Activated naive CD8-positive, alpha-beta T cell treated with anti-CD3 and anti-CD28 coated beads, Interleukin-2, amount 50 U/mL, for 16 hours (primary cell): ENCODE results near the gene GPR4.

Experiments
- DNase-seq: peaks from one replicate; pipeline ENCODE4 v3.0.0-alpha.2; 2020; ENCODE audit warnings: low read depth, low spot score

The GPR4 gene

DNA sequence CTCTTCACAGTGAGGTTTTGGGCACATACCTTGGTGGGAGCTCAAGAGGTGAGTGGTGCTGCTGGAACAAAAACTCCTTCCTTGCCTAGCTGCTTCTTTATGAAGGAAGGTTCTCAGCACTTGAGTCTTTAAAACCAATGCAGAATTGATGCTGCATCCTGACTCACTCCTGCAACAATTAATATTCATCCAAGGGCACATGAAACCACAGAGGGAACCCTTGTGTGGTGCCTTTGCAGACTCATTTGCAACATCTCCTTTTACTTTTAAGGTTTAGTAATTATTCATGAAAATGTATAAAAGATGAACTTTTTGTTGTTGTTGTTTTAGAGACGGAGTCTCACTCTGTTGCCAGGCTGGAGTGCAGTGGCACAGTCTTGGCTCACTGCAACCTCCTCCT, 47.5 kb downstream of the GPR4 start:
- DNase-seq = no peak

DNA sequence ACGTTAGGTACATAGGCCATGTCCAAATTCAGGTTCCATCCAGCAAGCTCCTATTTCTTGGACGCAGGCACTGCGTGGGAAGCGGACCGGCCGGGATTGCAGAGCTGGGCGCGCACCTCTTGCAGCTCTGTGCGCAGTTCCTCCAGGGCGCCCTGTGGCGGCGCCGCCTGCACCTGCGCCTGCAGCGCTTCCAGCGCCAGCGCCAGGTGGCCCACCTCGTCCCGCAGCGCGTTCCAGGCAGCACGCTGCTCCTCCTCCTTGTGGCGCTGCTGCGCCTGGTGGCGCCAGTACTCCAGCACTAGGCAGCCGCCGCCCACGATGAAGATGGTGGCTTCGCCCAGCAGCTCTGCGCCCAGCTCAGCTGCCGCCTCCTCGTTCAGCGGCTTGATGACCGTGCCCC, 48.5 kb downstream of the GPR4 start:
- no peak for DNase-seq

DNA sequence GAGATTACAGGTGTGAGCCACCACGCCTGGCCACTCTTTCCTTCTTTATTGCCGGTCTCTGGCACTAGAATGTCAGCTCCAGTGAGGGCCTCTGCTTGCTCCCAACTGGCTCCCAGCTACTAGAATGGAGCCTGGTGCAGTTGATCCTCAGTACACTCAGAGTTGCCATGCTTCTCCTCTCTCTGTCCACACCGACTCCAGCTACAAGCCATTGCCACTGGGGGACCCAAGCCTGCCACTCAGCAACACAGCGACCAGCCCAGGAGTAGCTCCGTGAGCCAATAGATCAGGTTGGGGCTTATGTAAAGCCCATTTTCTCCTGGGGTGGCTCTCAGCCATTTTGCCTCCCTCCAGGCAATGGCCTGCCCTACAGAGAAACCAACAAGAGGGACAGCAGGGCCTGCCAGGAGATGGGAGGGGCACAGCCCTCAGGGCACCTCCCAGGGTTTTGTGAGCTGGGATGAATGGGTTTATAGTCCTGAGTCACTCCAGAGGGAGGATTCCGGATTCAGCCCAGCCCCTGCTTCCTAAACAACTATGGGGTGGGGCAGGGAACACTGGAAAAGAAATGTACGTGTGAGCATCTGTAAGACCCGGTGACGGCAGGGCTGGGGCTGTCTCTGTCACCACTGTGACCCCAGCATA, 53.9 kb downstream of the GPR4 start:
- DNase-seq = no peak

DNA sequence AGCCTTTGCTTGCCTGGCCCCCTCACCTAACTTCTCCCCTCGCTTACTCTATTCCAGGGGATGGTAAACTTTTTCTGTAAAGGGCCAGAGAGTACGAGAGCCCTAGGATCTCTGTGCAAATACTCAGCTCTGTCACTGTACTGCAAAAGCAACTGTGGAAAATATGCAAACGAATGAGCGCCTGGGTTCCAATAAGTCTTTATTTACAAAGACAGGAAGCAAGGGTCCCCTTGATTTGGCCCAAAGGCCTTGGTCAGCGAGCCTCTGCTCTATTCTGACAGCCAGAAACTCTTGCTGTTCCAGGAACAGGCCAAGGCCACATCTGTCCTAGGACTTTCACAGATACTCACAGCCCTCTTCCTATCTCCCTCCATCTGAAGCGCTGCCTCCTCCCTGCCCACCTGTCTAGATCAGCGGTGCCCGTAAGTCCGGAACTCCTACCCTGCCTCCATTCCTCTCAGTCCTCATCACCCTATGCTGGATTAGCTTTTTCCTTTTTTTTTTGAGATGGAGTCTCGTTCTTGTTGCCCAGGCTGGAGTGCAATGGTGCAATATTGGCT, 54.7 kb downstream of the GPR4 start:
- DNase-seq = no peak

DNA sequence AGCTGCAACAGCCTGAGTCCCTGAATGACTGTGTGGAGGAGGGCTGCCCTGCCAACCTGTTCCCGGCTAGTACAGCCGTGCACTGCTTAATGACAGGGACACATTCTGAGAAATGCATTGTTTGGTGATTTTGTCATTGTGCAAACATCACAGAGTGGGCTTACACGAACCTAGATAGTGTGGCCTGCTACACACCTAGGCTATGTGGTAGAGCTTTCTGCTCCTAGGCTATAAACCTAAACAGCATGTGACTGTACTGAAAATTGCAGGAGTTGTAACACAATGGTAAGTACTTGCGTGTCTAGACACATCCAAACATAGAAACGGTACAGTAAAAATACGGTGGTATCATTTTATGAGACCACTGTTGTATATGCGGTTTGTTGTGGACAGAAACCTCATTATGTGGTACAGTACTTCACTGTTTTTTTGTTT, 59.8 kb downstream of the GPR4 start:
- no peak for DNase-seq
